NK-92 (cell line): ENCODE results near the gene CCDC158.
"Not testable (repeated sequence)": the region's sequence is repeated elsewhere in the genome, so short reads cannot be mapped to it uniquely, and the experiment has no call there.

ENCODE experiments used
- DNase-seq: peaks from one replicate; lab custom pipeline; 2025; ENCODE audit not compliant: unreplicated experiment; lab: John Stamatoyannopoulos, UW

The CCDC158 gene

GRCh38 chr4:76282941-76283689 is 137.8 kb downstream of the CCDC158 start:
- DNase-seq = no peak

GRCh38 chr4:76281594-76281993 is 139.3 kb downstream of the CCDC158 start:
- DNase-seq = not testable (repeated sequence)

GRCh38 chr4:76280488-76281441 is 140.2 kb downstream of the CCDC158 start:
- no peak for DNase-seq

- DNase-seq = no peak
Measured at GRCh38 chr4:76279462-76279861, 141.5 kb downstream of the CCDC158 start.

GRCh38 chr4:76278583-76278982 is 142.4 kb downstream of the CCDC158 start:
- DNase-seq = no peak

GRCh38 chr4:76277667-76278066 is 143.3 kb downstream of the CCDC158 start:
- DNase-seq = no peak

GRCh38 chr4:76276813-76277212 is 144.1 kb downstream of the CCDC158 start:
- no peak for DNase-seq

GRCh38 chr4:76275486-76276124 is 145.3 kb downstream of the CCDC158 start:
- no peak for DNase-seq

- DNase-seq = no peak
Measured at GRCh38 chr4:76272999-76273398, 147.9 kb downstream of the CCDC158 start.

GRCh38 chr4:76272582-76272981 is 148.4 kb downstream of the CCDC158 start:
- no peak for DNase-seq

- no peak for DNase-seq
Measured at GRCh38 chr4:76272073-76272472, 148.9 kb downstream of the CCDC158 start.

- no peak for DNase-seq
Measured at GRCh38 chr4:76271248-76271647, 149.7 kb downstream of the CCDC158 start.

- DNase-seq = no peak
Measured at GRCh38 chr4:76270244-76271175, 150.4 kb downstream of the CCDC158 start.

- DNase-seq = no peak
Measured at GRCh38 chr4:76267811-76268210, 153.1 kb downstream of the CCDC158 start.

- no peak for DNase-seq
Measured at GRCh38 chr4:76266627-76267026, 154.3 kb downstream of the CCDC158 start.

- DNase-seq = no peak
Measured at GRCh38 chr4:76265631-76266218, 155.2 kb downstream of the CCDC158 start.
